OCI-LY7 (cell line): ENCODE data around the gene STMN1. TPM values are rescaled to one million over a fixed set of nuclear protein-coding genes. Genes with fewer than 3 reads are reported as not detected.
A peak's percentile ranks its signal among the peaks of the same experiment; 100 is the strongest.

ENCODE experiments used
- BruUV-seq: library from RNA; stranded (reverse); fragments of 400-500 nt; replicated peaks from 2 replicates; lab custom pipeline; 2021; lab: Mats Ljungman, UMichigan
- CTCF ChIA-PET: fragments of 300-600 bp; sonication (Branson Sonifier 250); formaldehyde crosslinking; loops from one replicate; lab custom pipeline; 2022; ENCODE audit warnings: antibody characterized with exemption; ENCODE audit not compliant: unreplicated experiment; lab: Charles Lee
- POLR2A ChIA-PET: fragments of 300-600 bp; sonication (Branson Sonifier 250); formaldehyde crosslinking; loops from one replicate; lab custom pipeline; 2022; ENCODE audit warnings: antibody characterized with exemption; lab: Charles Lee
- DNase-seq: peaks from one replicate; pipeline ENCODE4 v3.0.0-alpha.2; 2015; ENCODE audit warnings: low spot score
- H2AFZ ChIP-seq: fragments of 200-600 bp; sonication (generic), shearing (Covaris generic); 2 replicates; pipeline ENCODE4 v1.6.1; 2014; ENCODE audit warnings: mild to moderate bottlenecking, antibody characterized with exemption, low read length, moderate library complexity
- H3K27ac ChIP-seq: fragments of 200-600 bp; sonication (generic); 2 replicates; pipeline ENCODE4 v1.5.1; 2014; ENCODE audit warnings: mixed run types, low read depth, mild to moderate bottlenecking, moderate library complexity, low read length, inconsistent platforms; ENCODE audit not compliant: poor library complexity, severe bottlenecking
- H3K36me3 ChIP-seq: fragments of 200-600 bp; sonication (generic); 2 replicates; pipeline ENCODE4 v1.6.1; 2014; ENCODE audit warnings: mild to moderate bottlenecking, antibody characterized with exemption, low read length, moderate library complexity, mixed read lengths; ENCODE audit not compliant: insufficient read depth
- H3K4me1 ChIP-seq: fragments of 200-600 bp; sonication (generic); 2 replicates; pipeline ENCODE4 v1.5.1; 2014; ENCODE audit warnings: mild to moderate bottlenecking, low read length; ENCODE audit not compliant: insufficient read depth, poor library complexity, severe bottlenecking
- H3K4me2 ChIP-seq: fragments of 200-600 bp; sonication (generic); 2 replicates; pipeline ENCODE4 v1.6.1; 2014; ENCODE audit warnings: mild to moderate bottlenecking, low read length
- H3K4me3 ChIP-seq: fragments of 200-600 bp; sonication (generic); 2 replicates; pipeline ENCODE4 v1.5.1; 2014; ENCODE audit warnings: mild to moderate bottlenecking, low read depth, low read length; ENCODE audit not compliant: poor library complexity, severe bottlenecking
- H3K79me2 ChIP-seq: fragments of 200-600 bp; sonication (generic); 2 replicates; pipeline ENCODE4 v1.6.1; 2016; ENCODE audit warnings: low read depth, mild to moderate bottlenecking, low read length, moderate library complexity, mixed read lengths; ENCODE audit not compliant: insufficient read depth
- H3K9me2 ChIP-seq: fragments of 200-600 bp; sonication (generic); 2 replicates; pipeline ENCODE4 v1.6.1; 2016; ENCODE audit warnings: mild to moderate bottlenecking, low read length, mixed read lengths; ENCODE audit not compliant: insufficient read depth
- H3K9me3 ChIP-seq: fragments of 200-600 bp; sonication (generic); 2 replicates; pipeline ENCODE4 v1.6.1; 2014; ENCODE audit warnings: mild to moderate bottlenecking, mixed run types, low read length, mixed read lengths
- H4K20me1 ChIP-seq: fragments of 200-600 bp; sonication (generic); 2 replicates; pipeline ENCODE4 v1.6.1; 2014; ENCODE audit warnings: mild to moderate bottlenecking, antibody characterized with exemption, low read length, moderate library complexity, mixed read lengths; ENCODE audit not compliant: insufficient read depth
- EZH2phosphoT487 ChIP-seq: fragments of 200-600 bp; sonication (generic); IDR thresholded peaks from 2 replicates; pipeline ENCODE4 v1.6.1; 2018; ENCODE audit warnings: low read depth, borderline replicate concordance, mild to moderate bottlenecking, mixed run types, antibody characterized with exemption, low read length, moderate library complexity, mixed read lengths
- intact Hi-C: fragments of 100-400 bp; cut with micrococcal nuclease; formaldehyde crosslinking; loops from one replicate; pipeline ENCODE4 v1.10.0; 2022; ENCODE audit not compliant: unreplicated experiment
- total RNA-seq, 2 experiments: library from RNA; depleted of rRNA in 1 of 2; stranded (reverse); fragments of >200 nt in 1 of 2; shearing (Covaris generic) in 1 of 2; gene quantifications; 2 replicates each; pipeline ENCODE4 v1.2.3, GENCODE V29; 2014 to 2022
- TF ChIP-seq, protein P1 (sequence below): fragments of 200-600 bp; sonication (generic); conservative IDR thresholded peaks from 2 replicates; pipeline ENCODE4 v1.5.1; 2014; ENCODE audit warnings: mild to moderate bottlenecking, antibody characterized with exemption, low read length, moderate library complexity, mixed read lengths

STMN1 gene
- total RNA-seq, 2 experiments from 2014 or later, result 730 to 847 TPM

DNA sequence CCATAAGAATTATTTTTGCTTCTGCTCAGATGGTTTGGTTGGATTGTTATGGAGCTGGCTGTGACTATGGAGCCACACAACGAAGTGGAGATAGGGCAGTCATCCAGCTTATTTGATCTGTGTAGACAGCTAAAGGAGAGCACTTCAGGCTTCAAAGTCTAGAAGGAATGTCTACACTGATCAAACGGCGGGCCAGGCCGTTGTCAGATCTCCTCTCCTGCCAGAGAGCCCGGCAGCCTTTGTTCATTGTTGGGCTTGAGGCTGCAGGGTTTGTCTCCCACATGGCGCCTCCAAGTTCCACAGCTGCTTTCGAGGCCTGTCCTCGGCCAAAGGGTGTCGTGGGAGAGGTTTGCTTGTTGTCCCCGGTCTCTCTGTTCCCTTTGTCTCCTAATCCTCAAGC, 2.8 kb upstream of the STMN1 start:
- Histone ChIP-seq H3K4me2 (no peak overlapping the region), H3K4me1 (peaks cover 18% of the 10 kb centered on the region), H3K36me3 (peaks cover 12% of the 10 kb centered on the region), H3K27ac (no peak overlapping the region), H2AFZ (no peak overlapping the region), H3K9me3 (no peaks in the 10 kb centered on the region), H3K79me2 (peaks cover 13% of the 10 kb centered on the region), H4K20me1 (peaks cover 12% of the 10 kb centered on the region), H3K9me2 (no peaks in the 10 kb centered on the region), H3K4me3 (no peak overlapping the region)
- TF ChIP-seq, protein P1, sequence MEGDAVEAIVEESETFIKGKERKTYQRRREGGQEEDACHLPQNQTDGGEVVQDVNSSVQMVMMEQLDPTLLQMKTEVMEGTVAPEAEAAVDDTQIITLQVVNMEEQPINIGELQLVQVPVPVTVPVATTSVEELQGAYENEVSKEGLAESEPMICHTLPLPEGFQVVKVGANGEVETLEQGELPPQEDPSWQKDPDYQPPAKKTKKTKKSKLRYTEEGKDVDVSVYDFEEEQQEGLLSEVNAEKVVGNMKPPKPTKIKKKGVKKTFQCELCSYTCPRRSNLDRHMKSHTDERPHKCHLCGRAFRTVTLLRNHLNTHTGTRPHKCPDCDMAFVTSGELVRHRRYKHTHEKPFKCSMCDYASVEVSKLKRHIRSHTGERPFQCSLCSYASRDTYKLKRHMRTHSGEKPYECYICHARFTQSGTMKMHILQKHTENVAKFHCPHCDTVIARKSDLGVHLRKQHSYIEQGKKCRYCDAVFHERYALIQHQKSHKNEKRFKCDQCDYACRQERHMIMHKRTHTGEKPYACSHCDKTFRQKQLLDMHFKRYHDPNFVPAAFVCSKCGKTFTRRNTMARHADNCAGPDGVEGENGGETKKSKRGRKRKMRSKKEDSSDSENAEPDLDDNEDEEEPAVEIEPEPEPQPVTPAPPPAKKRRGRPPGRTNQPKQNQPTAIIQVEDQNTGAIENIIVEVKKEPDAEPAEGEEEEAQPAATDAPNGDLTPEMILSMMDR, result no peak
- no peak for TF ChIP-seq EZH2phosphoT487
- no peak for DNase-seq
- intact Hi-C loops, result no loop called here
- BruUV-seq, result no TSS peak
- POLR2A ChIA-PET, result interaction anchor here (5.1 kb wide), 1 partner anchor 88 kb away, joined by 18 read pairs; the partner anchor contains the start of gene PAFAH2
- CTCF ChIA-PET, result no interaction called here

DNA sequence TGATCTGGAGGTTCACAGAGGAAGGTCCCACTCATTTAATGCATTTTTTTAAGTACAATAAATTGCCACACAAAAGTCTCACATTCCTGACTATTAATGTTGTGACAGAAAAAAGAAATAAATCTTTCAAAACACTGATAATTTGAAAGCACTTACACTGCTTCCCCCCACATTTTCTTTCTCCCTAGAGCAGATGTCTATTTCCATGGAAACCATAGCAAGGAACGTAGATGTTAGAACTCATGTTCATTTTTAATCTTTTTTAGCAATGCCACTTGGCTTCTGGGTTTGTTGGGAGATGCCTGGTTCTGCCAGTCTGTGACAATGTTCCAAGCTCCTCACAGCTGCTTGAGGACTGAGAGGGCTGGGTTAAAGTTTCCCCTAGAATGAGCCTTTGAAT, 1.9 kb upstream of the STMN1 start:
- peaks cover 21% of the 10 kb centered on the region for H3K36me3 ChIP-seq
- H2AFZ ChIP-seq, result no peak overlapping the region
- POLR2A ChIA-PET, result interaction anchor here (5.1 kb wide), 1 partner anchor 89 kb away, joined by 18 read pairs; the partner anchor contains the start of gene PAFAH2
- DNase-seq, result no peak
- peaks cover 22% of the 10 kb centered on the region for H3K79me2 ChIP-seq
- H3K27ac ChIP-seq, result no peak overlapping the region
- peaks cover 25% of the 10 kb centered on the region for H3K4me1 ChIP-seq
- no TSS peak for BruUV-seq
- H3K4me2 ChIP-seq, result no peak overlapping the region
- H3K9me3 ChIP-seq, result no peaks in the 10 kb centered on the region
- CTCF ChIA-PET, result no interaction called here
- TF ChIP-seq EZH2phosphoT487, result no peak
- TF ChIP-seq, protein P1, result no peak
- H4K20me1 ChIP-seq, result peaks cover 21% of the 10 kb centered on the region
- H3K9me2 ChIP-seq, result no peaks in the 10 kb centered on the region
- intact Hi-C loops, result no loop called here
- H3K4me3 ChIP-seq, result no peak overlapping the region

DNA sequence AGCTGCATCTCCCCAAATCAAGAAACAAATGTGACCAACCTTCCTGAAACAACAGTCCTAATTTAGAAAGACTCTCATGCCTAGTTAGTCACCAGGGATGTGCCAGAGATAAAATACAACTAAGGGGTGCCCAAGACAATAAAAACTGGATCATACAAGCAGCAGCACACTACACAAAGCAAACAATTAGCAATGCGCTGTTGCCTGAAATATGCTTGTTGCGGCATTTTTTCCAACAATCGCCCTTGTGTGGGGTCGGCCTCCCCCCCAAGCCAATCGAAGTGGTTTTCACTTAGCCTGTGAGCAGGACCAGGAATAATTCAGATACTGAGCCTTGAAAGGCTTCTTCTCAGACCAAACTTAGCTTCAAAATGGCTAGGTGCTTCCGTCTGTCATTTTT, 1.4 kb upstream of the STMN1 start:
- ChIA-PET POLR2A (interaction anchor here (0.6 to 5.1 kb wide), 2 partner anchors 89 to 91 kb away, joined by 3 to 18 read pairs; partner anchors contain the start of gene PAFAH2), CTCF (interaction anchor here (0.6 kb wide), 2 partner anchors 92 to 672 kb away, joined by 3 to 4 read pairs; no protein-coding TSS in a partner anchor)
- no peak for DNase-seq
- Histone ChIP-seq H2AFZ (0 out of 2 replicates have a peak overlapping the region, but pooled peaks have one; percentile 79), H3K4me1 (peaks cover 27% of the 10 kb centered on the region), H3K36me3 (peaks cover 27% of the 10 kb centered on the region), H4K20me1 (peaks cover 25% of the 10 kb centered on the region), H3K4me3 (no peak overlapping the region), H3K9me3 (no peaks in the 10 kb centered on the region), H3K79me2 (peaks cover 28% of the 10 kb centered on the region), H3K9me2 (no peaks in the 10 kb centered on the region), H3K4me2 (no peak overlapping the region), H3K27ac (no peak overlapping the region)
- BruUV-seq, result no TSS peak
- intact Hi-C loops, result no loop called here
- TF ChIP-seq EZH2phosphoT487, result no peak
- TF ChIP-seq, protein P1, result no peak
